Iris pigment epithelial cell (primary cell): ENCODE data around the gene RETN.

Experiments
- DNase-seq: peaks from one replicate; pipeline ENCODE4 v3.0.0-alpha.2; 2011; ENCODE audit warnings: low read depth

Gene RETN

DNA sequence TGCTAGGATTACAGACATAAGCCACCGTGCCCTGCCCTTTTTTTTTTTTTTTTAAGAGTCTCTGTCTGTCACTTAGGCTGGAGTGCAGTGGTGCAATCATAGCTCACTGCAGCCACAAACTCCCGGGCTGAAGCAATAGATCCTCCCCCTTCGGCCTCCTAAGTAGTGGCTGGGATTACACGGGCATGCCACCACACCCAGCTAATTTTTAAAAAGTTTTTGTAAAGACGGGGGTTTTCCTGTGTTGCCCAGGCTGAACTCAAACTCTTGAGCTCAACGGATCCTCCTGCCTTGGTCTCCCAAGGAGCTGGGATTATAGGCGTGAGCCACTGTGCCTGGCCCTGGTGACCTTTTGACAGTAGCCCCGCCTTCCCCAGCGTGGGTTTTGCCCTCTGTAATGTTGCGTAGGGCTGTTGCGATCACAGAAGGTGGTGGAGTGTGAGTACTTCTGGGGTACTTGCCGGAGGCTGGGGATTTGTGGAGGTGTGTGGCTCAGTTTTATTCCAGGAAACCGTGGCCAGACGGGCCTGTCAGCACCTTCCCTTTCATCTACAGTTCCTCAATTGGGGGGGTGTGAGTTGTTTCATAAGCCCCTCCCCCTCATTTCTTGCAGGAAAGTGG lies 11.6 kb upstream of the RETN start:
- peak; percentile 39 for DNase-seq

- DNase-seq = peak; percentile 17
Observed at GRCh38 chr19:7658219-7658686, 10.6 kb upstream of the RETN start.

DNA sequence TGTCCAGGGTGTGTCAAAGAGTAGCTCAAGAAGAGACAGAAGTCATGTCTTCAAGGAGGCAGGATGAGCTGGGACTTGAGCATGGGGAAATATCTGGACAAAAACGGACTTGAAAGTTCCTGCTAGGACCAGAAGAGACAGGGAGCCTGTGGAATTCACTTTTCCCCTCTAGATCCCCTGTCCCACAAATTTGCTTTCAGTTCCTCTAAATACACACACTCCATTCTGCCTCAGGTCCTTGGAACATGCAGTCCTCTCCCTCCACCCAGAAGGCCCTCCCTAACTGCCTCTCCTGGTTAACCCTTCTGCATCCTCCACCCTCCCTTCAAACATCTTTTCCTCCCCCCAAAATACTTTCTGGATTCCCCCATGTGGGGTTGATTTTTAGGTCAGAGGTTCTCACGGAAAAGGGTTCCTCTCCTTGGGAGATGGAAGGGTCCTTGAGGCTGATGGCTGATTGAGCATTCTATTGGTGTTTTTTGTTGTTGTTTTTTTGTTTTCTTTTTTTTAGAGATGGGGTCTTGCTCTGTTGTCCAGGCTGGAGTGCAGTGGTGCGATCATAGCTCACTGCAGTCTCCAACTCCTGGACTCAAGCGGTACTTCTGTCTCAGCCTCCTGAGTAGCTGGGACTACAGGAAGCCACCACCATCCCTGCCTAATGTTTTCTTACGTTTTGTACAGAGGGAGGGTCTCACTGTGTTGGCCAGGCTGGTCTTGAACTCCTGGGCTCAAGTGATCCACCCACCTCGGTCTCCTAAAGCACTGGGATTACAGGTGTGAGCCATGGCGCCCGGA lies 6.9 kb upstream of the RETN start:
- DNase-seq = no peak

GRCh38 chr19:7662657-7663056 lies 6.2 kb upstream of the RETN start:
- no peak for DNase-seq

DNA sequence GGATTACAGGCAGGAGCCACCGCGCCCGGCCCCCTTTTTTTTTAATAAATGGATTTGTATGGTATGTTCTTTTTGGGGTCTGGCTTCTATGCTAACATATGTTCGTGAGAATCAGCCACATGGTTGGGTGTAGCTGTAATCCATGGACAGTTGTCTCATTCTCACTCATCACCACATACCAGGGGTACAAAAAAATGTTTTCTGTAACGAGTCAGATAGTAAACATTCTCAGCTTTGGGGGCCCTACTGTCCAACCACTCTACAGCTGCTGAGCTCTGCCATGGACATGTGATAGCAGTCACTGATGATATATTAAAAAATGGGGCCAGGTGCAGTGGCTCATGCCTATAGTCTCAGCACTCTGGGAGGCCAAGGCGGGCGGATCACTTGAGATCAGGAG lies 5.1 kb upstream of the RETN start:
- DNase-seq = no peak

DNA sequence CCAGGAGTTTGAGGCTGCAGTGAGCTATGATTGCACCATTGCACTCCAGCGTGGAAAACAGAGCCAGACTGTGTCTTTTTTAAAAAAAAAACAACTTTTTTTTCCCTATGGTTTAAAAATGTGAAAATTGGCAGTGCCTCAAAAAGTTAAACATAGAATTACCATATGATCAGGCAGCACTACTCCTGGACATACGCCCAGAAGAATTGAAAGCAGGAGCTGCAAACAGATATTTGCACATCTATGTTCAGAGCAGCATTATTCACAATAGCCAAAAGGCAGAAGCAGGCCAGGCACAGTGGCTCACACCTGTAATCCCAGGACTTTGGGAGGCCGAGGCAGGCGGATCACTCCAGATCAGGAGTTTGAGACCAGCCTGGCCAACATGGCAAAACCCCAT lies 3.8 kb upstream of the RETN start:
- peak; percentile 77 for DNase-seq

DNA sequence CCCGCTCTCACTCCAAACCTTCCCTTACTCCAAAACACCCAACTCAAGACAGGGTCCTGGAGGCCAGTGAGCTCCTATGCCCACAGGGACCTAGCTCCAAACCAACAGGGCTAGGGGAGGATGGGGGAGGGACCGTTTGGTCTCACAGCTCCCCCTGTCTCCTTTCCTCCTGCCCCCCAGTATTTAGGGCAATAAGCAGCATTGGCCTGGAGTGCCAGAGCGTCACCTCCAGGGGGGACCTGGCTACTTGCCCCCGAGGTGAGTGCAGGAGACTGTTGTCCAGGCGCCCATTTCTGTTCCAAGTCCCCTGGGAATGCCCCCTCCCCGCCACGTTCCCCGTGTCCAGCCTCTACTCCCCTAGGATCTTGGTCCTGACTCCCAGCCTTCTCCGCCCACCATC lies 792 bp downstream of the RETN start:
- DNase-seq = no peak

DNA sequence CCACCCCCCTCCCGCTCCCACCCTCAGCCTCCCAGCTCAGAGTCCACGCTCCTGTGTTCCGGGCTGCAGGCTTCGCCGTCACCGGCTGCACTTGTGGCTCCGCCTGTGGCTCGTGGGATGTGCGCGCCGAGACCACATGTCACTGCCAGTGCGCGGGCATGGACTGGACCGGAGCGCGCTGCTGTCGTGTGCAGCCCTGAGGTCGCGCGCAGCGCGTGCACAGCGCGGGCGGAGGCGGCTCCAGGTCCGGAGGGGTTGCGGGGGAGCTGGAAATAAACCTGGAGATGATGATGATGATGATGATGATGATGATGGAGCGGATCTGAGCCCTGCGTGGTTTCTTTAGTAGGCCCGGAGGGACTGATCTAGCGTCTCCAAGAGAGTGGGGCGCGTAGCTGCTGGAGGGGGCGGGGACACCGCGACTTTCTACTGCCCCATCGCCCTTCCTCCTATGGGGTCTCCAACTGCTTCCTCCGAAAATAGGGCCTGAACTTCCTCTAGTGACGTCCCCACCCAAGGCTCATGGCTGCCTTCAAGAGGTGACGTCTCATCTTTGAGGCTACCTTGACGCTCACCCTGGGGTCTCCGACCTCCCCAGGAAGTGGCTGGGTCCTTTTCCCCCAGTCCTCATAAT lies 1.4 kb downstream of the RETN start:
- peak; percentile 10 for DNase-seq

DNA sequence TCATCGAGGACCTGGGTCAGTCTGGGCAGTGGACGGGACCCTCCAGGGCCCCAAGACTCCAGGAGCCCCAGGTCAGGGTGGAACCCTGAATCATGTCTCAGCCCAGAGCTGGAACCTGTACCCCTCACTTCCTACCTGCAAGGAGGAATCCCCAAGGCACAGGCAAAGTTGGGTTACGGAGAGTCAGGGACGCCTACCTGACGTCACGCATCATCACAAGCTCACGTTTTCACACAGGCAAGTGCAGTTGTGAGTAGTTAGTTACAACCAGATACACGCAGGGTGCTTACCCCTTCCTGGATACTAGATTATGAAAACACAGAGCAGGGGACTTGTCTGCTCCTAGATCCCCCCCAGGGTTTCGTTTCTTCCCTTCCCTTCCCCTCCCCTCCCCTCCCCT lies 1.9 kb downstream of the RETN start:
- DNase-seq = no peak

DNA sequence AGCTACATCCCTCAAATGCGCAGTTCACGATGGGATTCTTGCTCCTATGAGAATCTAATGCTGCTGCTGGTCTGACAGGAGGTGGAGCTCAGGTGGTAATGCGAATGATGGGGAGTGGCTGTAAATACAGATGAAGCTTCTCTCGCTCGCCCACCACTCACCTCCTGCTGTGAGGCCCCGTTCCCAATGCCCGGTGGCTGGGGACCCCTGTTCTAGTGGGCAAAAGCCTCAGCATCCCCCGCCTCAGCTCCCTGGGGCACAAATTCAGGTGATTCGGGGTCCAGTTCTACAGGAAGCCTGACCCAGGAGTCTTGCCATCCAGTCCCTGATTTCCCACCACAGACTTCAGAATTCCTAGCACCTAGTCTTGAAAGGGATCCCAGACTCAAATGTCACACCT lies 3.7 kb downstream of the RETN start:
- DNase-seq = no peak

- DNase-seq = peak; percentile 68
Observed at GRCh38 chr19:7674010-7675005, 5.5 kb downstream of the RETN start.

- DNase-seq = no peak
Observed at GRCh38 chr19:7676376-7676775, 7.5 kb downstream of the RETN start.

GRCh38 chr19:7676854-7677253 lies 8.0 kb downstream of the RETN start, which contains the start of gene MCEMP1:
Gene MCEMP1 (plus strand): TSS chr19:7677090. CDS start chr19:7677121, 31 bp downstream.
- DNase-seq = no peak

GRCh38 chr19:7677669-7678311 lies 8.9 kb downstream of the RETN start:
- no peak for DNase-seq

- DNase-seq = no peak
Observed at GRCh38 chr19:7678971-7679751, 10.3 kb downstream of the RETN start.

DNA sequence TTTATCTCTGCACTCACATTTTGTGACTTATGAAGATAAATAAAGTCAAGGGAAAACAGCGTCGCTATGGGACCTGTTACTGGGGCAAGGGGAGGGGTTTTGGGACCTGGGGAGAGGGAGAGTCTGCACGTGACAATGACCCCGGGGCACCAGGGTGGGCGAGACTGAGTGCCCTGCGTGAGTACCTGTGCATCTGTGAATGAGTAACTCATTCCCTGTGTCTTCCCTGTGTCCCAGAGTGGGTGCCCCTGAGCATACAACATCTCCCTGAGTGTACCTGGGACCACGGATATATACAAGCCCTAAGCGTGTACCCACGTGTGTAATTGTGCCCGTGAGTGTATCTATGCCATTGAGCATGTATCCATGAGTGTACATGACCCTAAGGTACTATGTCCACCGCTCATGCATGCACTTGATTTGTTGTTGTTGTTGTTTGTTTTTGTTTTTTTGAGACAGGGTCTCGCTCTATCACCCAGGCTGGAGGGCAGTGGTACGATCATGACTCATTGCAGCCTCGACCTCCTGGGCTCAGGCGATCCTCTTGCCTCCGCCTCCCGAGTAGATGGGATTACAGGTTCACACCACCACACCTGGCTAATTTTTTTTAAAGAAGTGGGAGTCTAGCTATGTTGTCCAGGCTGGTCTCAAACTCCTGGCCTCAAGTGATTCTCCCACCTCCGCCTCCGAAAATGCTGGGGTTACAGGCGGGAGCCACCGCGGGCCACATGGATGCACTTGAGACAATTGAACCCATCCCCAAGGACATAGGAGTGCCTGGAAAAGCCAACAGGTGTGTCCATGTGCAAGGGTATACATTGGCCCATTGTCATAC lies 11.1 kb downstream of the RETN start:
- DNase-seq = no peak

DNA sequence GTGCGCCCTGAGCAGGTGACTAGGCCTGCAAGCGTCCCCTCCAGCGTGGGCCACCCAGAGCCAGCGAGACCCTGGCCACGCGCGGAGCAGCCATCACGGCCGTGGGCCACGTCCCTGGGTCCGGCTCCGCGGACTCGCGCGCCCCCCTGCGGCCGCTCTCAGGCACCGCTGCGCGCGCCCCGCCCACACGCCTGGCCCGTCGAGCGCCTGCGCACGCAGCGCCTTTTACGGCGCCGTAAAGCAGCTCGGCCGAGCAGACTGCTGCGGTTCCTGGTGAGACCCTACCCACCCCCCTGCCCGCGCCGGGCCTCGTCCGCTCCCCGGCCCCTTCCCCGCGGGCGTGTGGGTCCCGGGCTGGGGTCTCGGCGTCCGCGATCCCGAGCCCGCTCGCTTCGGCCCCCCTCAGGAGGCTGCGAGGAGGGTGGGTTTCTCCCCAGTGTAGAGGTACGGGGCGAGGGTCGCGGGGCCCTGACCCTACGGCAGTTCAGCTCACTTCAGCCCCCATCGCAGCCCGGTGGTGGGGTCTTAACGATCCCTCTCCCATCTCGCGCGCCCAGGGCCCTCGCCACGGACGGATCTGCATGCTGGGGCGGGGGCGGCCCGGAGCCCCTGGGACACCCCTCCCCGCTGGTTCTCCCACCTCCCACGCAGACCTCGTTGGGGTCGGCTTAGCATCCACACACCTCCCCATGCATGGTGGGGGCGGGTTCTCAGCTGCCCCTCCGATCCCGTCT lies 11.9 kb downstream of the RETN start, which contains the start of gene TRAPPC5:
Gene TRAPPC5, plus strand, starts transcription at position 228 of the 734 bp plus-strand sequence. CDS start 1,421 bp downstream, outside the sequence.
- DNase-seq = peak; percentile 74

DNA sequence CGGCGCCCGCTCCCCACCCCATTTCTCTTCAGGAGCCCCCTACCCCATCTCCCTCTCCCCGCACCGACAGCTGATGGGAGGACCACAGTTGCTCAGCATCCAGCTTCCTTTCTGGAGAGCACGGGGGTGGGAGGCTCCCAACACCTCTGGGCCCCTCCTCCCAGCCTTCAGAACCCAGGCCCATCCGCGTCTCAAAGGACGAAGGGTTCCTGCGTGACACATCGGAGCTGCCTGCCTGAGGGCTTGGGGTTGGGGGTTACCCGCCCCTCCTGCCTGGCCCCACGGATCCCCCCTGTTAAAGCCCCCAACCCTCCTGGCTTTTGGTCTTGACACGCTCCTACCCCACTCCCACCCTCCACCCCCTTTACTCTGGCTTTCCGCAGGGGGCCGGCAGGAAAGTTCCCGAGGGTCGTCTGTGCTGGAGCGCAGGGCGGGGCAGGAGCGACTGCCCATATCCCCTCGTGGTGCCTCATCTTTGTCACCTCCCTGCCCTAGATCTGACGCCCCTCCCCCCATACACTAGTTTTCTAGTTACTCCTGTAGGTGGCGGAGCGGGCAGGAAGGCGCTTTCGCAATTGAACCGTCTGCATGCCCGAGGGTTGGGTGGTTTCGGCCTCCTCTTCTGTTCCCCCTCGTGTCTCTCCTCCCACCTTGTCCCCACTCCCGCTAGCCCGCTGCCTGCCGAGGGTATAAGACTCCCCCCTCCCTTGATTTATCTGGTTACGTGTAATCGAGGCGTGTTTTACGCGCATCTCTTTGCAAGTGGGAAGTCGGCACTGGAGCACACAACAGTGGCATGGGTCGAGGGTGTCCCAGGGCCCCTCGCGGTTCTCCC lies 12.7 kb downstream of the RETN start:
- DNase-seq = peak; percentile 75
